SK-MEL-5 (cell line): ENCODE results near the gene ELF4. TPM values are rescaled to one million over a fixed set of nuclear protein-coding genes. Genes with fewer than 3 reads are reported as not detected.
A peak's percentile ranks its signal among the peaks of the same experiment; 100 is the strongest.

ENCODE experiments used
- DNase-seq: peaks from one replicate; pipeline ENCODE4 v3.0.0-alpha.2; 2016; ENCODE audit warnings: low read depth, low spot score
- in situ Hi-C: cut with HindIII; loops from 2 replicates; pipeline ENCODE4 v1.10.0; 2016; ENCODE audit warnings: low sequenced_read_pairs, high pct_unique_total_duplicates, low pct_unique_long_range_greater_than_20kb
- total RNA-seq: library from RNA; depleted of rRNA; stranded (reverse); fragments of >200 nt; shearing (Covaris generic); gene quantifications from 2 replicates; pipeline ENCODE4 v1.2.3, GENCODE V29; 2014

Gene ELF4
- total RNA-seq, 1 experiment from 2014 or later, result 4.9 TPM

DNA sequence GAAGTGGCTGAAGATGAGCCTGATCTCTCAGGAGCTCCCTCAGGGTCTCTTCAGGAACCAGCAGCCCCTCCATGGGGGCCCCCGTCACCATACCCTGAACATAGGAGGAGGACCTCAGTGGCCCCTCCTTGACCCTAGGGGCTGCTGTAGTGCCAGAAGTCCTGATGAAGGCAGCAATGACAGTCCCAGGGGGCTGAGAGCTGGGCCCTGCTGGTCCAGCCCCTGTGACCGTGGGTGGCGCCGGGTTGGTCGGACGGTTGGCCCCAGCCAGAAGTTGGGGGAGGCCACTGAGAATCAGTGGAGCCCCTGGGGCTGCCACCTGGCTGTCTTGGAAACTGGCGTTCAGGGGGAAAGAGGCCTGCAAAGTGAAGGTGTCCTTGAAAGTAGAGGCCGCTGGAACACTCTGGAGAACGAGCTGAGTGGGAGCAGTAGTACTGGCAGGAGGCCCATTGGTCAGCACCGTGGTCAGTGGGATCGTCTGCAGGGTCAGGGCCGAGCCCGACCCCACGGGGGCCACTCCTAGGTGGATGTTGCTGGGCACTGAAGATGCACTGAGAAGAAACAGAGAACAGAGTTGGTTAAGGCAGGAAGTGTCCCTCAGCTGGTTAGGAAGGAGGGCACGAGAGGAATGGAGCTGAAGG is 43.2 kb downstream of the ELF4 start:
- no peak for DNase-seq
- in situ Hi-C loops, result no loop called here

DNA sequence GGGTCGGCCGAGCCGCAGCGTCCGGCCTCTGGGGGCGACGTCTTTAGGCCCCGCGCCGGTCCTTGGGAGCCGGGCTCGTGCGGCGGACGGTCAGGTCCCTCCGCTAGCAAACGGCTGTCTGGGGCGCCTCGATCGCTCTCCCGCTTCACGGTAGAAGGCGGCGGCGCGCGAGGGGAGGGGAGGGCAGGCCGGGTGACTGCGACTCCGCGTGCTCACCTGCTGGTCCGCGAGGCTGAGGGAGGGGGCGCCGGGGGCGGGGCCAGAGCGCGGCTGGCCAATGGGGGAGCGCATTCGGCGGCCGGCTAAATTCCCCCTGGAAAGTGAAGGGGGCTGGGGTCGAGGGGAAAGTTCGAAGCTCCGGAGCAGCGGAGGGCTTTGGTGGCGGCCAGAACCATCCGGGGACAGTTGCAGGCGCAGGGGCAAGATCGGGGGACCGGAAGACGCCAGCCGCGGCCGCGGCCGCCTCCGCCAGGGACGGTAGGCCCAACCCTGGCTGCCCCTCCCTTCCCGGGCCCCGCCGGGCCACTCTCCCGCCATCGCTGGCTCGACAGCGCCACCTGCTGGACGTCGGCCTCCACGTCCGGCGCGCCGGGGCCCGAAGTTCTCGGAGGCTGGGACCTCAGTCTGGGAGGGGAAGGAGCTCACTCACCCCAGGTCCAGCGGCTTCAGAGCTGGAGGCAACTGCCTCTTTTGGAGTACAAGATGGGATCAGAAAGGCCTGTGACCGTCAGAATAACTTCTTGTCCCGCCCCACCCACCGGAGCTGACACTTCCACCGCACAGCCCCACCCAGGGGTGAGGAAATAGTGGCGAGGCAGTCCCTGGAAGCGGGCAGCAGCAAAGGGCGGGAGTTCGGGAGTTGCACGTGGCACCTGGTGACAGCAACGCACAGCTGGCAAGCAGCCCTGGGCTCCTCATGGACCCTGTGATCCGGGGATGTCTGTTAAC is 49.9 kb downstream of the ELF4 start:
- peak; percentile 69 for DNase-seq
- in situ Hi-C loops, result no loop called here

DNA sequence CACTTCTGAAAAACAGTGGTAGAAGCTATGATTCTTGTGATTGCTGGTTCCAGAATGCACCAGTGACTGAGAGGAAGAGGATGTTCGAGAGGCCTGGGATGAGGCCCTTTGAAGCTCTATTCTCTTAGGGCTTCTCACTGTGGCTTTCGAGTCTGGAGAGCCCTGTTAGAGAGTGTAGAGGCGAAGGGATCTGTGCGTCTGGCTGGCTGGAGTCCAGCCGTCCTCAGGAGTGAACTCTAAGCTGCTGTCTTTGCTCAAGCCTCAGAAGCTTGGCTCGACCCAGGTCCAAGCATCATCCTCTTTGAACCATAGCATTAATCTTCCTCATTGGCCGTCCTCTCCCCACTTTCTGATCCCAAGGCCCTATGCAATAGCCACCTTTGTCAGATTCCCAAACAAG is 51.6 kb downstream of the ELF4 start:
- no peak for DNase-seq
- in situ Hi-C loops, result no loop called here

DNA sequence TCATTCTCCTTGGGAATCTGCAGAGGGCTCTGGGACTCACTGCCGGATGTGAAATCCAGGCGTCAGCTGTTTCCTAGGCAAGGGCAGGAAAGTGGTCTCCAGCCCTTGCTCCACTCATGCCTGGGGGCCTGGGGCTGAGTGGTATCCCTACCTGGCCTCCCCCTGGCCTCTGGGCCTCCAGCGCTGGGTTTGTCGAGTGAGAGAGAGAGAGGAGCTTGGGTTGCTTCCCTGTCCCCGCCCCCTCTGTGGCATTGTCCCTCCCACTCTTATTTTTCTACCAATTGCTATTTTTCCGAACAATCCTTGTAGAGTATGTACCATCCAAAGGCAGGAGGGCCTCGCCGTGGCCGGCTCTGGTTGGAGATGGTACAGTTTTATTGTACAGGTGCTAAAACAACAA is 53.1 kb downstream of the ELF4 start:
- no peak for DNase-seq
- in situ Hi-C loops, result no loop called here

DNA sequence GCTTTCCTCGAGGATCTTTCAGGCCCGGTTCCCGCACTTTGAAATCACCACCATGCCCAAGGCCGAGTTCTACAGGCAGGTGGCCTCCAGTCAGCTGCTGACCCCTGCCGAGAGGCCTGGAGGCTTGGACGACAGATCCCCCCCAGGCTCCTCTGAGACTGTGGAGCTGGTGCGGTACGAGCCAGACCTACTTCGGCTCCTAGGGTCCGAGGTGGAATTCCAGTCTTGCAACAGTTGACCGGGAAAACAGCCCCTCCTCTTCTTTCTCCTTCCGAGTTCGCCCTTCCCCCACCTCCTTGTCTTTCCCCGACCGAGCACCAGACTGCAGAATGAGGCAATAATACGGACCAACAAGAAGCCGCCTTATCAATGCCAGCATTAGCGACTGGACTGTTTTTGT is 54.4 kb downstream of the ELF4 start:
- no peak for DNase-seq
- in situ Hi-C loops, result no loop called here

DNA sequence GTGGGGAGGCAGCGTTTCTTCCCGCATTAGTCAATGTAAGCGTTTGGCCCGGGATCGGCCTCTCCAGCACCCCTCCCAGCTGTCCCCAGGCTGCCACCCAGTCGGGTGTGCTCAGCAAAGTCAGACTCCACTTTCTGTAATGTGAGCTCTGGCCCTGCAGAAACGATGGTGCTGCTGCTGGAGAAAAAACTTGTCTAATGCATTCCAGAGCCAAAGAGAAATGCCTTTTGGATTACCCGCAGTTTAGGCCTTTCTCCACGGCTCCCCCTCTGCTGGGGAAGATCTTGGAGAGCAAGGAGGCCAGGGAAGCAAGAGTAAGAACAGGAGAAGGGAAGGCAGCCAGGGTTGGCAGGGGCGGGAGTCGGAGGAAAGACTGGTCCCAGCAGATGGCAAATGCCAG is 55.2 kb downstream of the ELF4 start:
- DNase-seq, result no peak
- in situ Hi-C loops, result no loop called here

DNA sequence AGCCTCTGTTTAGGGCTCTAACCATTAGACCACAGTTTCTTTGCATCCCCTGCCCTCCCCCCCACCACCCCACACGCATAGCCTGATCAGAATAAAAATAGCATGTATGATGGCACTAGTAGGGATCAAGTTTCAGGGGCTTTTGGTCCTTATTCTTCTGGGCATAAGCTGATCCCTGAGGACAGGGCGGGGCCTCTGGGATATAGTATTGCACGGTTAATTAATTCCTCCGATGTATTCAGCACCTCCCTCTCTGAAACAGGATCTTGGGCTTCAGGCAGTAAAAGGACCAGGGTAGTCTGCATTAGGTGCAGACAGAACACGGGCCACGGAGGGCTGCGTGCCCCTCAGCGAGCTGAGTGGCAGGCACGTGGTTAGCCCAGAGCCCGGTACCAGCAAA is 57.1 kb downstream of the ELF4 start:
- in situ Hi-C loops, result no loop called here
- no peak for DNase-seq

DNA sequence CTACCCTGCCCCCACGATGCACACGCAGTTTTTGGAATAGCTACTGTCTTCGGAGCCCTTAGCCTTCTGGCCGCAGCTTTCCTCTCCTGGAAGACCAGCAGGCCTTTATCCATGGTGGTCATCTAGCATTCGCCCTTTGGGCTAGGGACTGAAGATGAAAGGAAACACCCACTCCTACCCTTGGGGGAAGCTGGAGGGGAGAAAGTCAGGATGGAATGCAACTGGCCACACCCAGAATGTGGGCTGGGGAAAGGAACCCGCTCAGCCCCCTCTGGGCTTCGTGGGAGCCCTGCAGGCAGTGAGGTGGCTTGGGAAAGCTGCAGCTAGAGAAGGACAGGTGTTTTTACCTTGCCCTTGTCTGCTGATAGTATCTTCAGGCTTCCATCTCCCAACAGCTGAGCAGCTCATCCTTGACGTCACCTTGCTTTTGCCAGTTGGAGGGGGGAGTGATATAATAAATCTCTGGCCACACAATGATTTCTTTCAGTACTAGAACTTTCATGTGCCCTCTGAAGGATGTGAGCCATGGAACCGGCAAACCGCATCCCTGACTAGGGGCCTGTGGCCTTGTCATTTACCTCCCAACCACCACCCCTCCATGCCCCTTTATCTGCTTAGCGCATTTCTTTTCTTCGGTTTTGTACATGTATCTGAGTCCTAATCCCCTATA is 59.0 kb downstream of the ELF4 start:
- in situ Hi-C loops, result no loop called here
- peak; percentile 72 for DNase-seq

DNA sequence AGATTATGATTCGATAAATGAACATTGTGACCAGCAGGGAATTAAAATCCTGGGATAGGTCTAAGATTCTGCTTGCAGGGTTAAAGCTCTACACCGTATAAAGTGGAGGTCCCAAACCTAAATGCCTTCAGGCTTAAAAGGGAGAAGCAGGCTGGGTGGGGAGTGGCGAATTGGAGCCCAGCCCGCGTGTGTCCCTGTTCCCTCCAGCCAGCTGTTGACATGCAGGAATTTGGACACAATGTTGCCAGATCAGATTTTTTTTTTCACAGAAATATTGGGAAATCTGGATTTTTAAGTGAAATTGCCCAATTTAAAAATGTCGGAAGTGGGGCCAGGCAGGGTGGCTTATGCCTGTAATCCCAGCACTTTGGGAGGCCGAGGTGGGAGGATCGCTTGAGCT is 60.5 kb downstream of the ELF4 start:
- in situ Hi-C loops, result no loop called here
- DNase-seq, result no peak

DNA sequence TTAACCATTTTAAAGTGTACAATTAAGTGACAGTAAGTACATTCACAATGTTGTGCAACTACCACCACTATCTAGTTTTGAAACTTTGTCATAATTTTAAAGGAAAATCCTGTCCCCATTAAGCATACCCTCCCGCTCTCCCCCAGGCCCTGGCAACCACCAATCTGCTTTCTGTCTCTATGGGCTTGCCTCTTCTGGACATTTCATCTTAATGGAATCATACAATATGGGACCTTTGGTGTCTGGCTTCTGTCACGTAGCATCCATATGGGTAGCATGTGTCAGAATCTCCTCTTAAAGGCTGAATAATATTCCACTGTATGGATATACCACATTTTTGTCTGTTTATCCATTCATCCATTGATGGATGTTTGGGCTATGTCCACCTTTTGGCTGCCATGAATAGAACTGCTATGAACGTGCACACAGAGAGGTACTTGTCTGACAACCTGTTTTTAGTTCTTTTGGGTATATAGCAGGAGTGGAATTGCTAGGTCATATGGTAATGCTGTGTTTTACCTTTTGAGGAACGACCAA is 61.5 kb downstream of the ELF4 start:
- in situ Hi-C loops, result no loop called here
- DNase-seq, result no peak

DNA sequence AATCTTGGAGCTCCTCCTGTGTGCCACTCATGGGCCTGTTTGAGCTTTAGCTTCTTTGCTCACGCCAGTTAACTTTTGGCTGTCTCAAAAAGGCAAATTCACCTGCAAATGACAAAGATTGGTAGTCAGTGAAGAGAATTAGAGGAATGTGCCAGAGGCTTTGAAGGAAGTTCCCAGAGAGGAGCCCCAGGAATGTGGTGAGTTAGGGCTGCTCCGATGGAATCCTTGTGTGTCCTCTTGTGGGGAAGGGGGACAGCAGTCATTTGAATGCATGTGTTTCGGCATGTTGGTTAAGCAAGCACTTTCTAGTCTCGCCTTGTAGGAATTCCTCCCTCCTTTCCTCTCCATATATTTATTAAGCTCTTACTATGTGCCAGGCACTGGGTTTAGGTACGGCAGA is 62.9 kb downstream of the ELF4 start:
- no peak for DNase-seq
- in situ Hi-C loops, result no loop called here

DNA sequence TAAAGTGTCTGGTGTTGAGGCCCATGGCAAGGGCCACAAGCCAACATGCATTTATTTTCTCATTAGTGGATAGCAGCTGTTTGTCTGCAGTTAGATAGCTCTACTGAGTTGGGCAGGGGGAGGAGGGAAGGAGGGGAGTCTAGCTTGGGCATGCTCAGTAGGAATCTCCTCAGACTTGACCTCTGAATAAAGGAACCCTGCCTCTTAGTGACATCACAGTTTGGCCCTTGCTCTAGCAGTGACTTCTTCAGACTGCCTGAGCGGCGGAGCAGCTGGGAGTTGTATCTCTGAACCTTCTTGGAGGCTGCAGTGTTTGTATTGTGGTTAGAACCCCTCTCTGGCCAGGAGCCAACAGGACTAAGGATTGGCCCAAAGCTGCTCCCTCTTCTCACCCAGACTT is 70.5 kb downstream of the ELF4 start:
- no peak for DNase-seq
- in situ Hi-C loops, result no loop called here

DNA sequence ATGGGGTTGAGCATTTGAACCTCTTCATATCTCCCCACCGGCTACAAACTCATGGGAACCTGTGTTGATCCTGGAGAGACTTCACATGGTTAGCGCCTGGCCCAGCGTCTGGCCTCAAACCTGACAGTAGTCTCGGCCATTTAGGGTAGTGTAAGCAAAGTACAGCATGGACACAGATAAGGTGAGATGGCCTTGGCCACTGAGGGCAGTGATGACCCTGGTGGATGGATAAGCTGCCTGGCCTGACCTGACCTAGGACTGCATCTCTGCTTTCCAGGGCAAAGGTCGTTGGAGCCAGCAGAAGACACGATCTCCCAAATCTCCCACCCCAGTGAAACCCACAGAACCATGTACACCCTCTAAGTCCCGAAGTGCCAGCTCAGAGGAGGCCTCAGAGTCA is 76.1 kb downstream of the ELF4 start:
- in situ Hi-C loops, result no loop called here
- DNase-seq, result no peak

DNA sequence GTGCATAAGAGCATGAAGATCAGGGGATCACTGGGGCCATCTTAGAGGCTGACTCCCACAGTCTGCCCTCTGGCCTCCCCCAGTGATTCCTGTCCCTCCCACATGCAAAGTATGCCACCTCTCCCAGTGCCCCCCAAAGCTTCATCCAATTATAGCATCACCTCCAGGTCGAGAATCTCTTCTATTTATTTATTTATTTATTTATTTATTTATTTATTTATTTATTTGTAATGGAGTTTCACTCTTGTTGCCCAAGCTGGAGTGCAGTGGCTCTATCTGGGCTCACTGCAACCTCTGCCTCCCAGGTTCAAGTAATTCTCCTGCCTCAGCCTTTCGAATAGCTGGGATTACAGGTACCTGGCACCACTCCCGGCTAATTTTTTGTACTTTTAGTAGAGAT is 77.7 kb downstream of the ELF4 start:
- in situ Hi-C loops, result no loop called here

DNA sequence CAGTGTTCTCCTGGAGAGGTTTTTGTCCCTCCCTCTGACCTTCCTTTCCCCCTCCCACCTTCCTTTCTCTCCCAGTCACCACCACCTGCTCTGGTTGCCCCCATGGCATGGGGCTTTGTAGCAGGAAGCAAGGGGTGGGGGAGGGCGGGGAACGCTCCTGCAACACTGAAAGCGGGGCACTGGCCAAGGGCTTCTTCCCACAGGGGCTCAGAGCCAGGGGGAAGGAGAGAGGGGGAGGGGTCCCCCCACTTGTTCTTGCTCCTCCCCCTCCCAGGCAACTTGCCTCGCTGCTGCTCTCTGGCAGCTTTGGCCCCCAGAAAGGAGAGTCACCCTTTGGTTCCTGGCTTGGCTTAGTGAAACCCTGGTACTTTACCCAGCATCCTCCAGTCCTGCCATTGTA is 79.5 kb downstream of the ELF4 start:
- DNase-seq, result no peak
- in situ Hi-C loops, result no loop called here

More for the DNA sequence above, 77.7 kb downstream of the ELF4 start:
- no peak for DNase-seq

DNA sequence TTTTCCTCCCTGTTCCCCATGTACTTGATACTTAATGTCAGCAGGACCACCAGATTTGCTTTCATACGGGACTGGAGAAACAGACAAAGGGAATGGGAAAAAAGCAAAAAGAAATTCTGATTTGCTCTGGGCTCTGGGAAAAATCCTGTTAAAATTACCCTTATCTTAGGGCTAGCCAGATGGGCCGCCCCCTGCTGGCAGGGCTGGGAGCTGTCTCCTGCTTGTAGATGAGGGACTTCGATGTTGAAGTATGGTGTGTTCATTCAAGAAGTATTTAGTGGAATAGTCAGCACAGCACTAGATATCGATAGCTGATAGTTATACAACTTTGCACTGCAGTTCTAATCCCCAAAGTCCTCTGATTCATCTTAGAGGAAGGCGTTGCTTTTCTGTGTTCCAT is 82.1 kb downstream of the ELF4 start:
- DNase-seq, result peak; percentile 37
- in situ Hi-C loops, result no loop called here

DNA sequence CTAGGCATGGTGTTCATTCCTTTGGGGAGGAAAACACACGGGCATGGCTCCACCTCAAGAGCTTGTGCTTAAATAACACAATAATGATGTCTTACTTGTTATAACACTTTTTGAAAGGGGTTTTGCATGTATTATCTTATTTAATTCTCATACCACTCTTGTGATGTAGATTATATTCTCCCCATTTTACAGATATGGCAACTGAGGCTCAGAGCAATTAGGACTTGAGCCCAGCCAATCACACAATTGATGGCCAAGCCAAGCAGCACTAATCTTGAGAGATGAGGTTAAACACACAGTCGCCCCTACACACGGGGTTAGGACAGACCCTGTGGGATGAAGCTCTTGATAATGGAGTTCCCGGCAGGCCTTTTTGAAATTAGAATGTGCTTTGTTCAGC is 82.7 kb downstream of the ELF4 start:
- in situ Hi-C loops, result no loop called here
- DNase-seq, result no peak

DNA sequence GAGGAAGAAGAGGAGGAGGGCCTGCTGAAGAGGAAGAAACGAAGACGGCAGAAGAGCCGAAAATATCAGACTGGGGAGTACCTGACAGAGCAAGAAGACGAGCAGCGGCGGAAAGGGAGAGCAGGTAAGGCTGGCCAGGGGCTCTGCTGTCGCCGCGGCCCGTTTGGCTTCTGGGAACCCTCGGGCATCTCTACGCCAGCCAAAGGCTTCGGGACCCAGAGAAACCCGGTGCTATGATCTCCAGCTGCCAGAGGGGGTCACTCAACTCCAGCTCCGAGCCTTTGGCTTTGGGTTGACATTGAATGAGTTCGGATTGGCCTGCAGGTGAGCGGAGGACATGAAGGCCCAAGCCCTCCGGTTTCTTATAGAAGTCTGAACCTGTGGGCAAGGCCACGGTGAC is 85.0 kb downstream of the ELF4 start:
- in situ Hi-C loops, result no loop called here
- peak; percentile 30 for DNase-seq
